Eye (tissue), 1 donor: ENCODE measurements around the gene DGKB.

ENCODE experiments used
- DNase-seq: peaks from one replicate; pipeline ENCODE4 v3.0.0-alpha.2; 2015

Gene DGKB

GRCh38 chr7:14858866-14859265 is 43.7 kb downstream of the DGKB start:
- DNase-seq: no peak

DNA sequence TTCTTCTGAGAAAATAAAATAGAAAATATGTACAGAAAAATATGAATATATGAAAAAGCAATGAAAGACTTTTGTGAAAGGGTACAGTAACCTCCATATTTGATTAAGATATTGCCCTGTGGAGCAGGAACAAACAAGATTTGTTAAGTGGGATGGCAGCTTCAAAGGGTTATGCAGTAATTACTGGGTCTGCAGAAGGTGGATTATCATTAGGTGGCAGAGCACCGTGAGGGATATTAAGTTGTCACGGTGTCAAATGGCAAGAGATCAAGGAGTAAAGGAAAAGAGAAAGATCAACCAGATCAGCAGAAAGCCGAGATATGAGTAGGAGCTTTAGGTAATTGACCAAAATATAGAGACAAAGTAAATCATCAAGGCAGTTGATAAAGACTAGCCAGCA is 44.1 kb downstream of the DGKB start:
- no peak for DNase-seq

- DNase-seq: no peak
These were observed 47.3 kb downstream of the DGKB start for GRCh38 chr7:14855033-14855794.

GRCh38 chr7:14854471-14854870 is 48.1 kb downstream of the DGKB start:
- no peak for DNase-seq

DNA sequence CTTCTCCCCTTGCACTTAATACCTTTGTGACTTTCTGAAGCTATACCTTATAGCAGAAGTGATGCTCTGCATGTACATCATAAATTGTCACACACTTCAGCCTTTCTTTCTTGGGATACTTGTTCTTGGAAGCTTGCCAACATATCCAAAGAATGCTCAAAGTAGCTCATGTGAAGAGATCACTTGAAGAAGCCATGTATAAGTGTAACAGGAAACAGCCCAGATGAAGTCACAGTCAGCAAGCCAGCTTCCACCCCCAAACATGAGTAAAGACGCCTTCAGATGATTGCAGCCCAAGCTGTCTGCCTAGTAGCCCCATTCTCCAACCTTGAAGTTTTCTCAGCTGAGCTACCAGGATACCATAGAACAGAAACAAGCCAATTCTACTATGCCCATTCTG is 50.9 kb downstream of the DGKB start:
- DNase-seq: no peak

DNA sequence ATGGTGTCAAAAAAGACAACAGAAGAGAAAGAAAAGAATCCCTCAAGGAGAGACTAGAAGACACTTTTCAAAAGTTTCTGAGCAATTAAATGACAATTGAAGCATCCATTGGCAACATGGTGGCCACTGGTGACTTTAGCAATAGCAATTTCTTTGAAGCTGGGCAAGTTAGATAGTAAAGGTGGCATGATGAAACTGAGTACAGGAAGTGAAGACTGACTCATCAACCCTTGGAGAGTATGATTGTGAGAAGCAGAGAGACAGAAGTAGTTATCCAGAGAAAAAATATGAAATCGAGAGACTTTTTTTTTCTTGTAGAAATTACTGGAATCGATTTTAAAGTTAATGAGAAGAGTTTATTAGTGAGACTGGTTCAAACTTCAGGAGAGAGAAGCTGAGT is 52.5 kb downstream of the DGKB start:
- DNase-seq: no peak

DNA sequence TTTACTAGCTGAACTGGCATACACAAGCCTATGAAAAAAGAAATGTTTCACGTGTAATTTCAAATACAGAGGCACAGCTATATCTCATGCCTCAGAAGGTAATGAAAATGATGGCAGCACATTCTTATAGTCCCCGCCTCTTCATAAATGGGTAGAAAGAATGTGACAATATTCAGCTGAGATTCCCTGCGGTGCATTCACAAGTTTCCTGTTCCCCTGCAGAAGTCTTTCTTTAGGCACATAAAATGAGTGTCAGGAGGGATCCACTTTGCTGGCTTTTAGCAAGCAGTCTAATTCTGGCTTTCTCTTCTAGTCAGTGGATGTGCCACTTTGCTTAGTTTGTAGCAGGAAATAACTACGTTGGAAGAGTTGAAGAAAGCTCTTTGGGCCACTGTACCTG is 56.1 kb downstream of the DGKB start:
- no peak for DNase-seq

DNA sequence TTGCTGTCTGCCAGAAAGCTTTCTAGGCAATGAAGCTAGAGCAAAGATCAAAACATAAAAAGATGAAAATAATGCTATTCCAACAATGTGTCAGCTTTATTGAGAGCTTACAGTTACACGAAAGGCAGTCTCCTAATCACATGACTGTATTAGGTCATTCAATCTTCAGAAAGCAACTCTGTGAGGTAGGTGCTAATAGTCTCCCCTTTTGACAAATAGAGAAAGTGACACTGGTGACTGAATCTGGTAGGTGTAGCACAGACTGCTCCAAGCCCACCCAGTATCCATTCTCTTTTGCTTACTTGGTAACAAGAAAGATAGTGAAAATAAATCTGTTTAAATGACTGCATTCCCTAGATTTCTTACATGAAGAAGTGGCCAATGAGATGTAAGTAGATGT is 58.8 kb downstream of the DGKB start:
- no peak for DNase-seq

GRCh38 chr7:14842523-14842922 is 60.0 kb downstream of the DGKB start:
- peak; percentile 2 for DNase-seq

DNA sequence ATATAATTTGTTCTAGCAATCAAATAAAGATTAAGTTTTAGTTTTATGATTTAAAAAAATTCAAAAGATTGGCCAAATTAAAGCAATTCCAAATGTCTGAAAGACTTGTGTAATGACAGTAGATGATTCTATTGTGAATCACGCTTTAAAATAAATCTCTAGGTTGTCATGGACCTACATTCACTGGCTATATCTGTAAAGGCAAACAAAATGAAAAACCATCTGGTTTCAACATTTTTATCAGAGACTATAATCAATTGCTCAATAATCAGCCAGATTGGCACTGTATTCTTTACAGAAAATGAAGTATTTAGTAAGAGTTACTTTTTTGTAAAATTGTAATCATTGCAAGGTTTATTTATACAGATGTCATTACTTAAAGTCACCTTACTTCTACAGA is 60.7 kb downstream of the DGKB start:
- DNase-seq: no peak

GRCh38 chr7:14841086-14841485 is 61.5 kb downstream of the DGKB start:
- DNase-seq: no peak

- DNase-seq: no peak
These were observed 63.2 kb downstream of the DGKB start for GRCh38 chr7:14839307-14839706.

DNA sequence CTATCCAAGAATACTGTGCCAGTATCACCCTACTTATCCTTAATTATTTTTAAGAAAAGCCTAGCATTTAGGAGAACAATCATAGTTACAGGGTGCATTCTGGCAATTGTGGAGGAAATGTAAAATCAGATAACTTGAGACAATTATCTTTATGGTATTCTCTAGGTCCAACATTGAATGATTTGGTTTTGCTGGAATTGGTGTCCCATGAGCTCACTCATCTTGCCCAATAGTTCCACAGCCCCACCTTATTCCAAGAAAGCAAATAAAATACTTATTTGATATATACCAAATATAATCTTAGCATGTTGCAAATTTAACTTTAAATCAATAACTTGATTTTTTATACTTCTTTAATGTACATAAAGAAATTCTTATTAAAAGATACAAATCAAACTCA is 65.3 kb downstream of the DGKB start:
- DNase-seq: no peak

GRCh38 chr7:14836571-14837189 is 65.9 kb downstream of the DGKB start:
- DNase-seq: peak; percentile 65

DNA sequence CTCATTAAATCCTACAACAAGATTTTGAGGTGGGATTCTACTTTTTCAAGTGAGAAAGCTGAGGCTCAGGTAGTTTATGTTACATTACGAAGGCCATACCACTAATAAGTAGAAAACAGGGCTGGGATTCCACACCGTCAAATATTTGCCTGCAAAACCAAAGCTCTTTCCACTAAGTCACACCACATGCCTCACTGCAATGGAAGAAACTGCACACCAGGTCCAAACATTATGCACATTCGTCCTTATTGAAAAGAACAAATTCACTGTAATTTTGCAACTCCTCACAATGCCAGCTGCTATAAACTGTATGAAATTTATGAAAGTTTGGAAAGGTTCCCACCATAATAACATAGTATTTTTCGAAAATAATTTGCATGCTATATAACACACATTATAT is 66.5 kb downstream of the DGKB start:
- no peak for DNase-seq

GRCh38 chr7:14835384-14835783 is 67.2 kb downstream of the DGKB start:
- no peak for DNase-seq

- DNase-seq: no peak
These were observed 67.7 kb downstream of the DGKB start for GRCh38 chr7:14834883-14835282.

- no peak for DNase-seq
These were observed 68.1 kb downstream of the DGKB start for GRCh38 chr7:14834456-14834855.

- DNase-seq: no peak
These were observed 68.8 kb downstream of the DGKB start for GRCh38 chr7:14833707-14834106.

- no peak for DNase-seq
These were observed 74.5 kb downstream of the DGKB start for GRCh38 chr7:14828053-14828452.

GRCh38 chr7:14826426-14826825 is 76.1 kb downstream of the DGKB start:
- no peak for DNase-seq

DNA sequence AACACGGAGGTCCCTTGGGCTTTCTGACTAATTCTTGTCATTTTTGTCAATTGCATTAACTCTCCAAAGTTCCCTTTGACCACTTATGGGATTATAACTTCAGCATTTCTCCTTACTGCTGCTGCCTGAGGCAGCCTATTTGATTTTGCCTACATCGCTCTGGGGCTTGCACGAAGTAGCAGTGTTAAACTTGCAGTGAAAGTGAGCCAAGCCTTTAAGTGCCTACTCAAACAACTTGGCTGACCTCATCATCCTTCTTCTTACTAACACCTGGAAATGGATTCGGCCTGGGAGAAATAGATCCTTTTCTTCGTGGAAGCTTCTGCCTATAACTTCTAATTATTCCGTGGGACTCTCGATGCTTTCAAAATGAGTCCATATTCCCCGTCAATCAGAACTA is 76.6 kb downstream of the DGKB start:
- DNase-seq: no peak

DNA sequence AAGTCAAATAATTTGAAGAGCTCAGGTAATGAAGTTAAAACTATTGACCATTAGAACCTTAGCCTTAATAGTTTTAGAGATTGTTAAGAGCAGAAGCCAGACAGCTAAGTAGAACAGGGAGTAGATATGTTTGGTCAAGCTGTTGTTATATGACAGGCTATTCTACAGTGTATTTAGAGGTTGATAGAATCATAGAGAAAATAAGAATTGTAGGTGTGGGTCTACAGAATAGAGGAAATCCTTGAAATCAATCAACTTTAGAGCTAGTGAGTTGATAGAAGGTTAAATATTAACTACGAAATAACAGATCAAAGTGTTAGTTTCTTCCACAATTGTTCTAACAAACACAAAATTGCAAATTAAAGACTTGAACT is 80.1 kb downstream of the DGKB start:
- no peak for DNase-seq

DNA sequence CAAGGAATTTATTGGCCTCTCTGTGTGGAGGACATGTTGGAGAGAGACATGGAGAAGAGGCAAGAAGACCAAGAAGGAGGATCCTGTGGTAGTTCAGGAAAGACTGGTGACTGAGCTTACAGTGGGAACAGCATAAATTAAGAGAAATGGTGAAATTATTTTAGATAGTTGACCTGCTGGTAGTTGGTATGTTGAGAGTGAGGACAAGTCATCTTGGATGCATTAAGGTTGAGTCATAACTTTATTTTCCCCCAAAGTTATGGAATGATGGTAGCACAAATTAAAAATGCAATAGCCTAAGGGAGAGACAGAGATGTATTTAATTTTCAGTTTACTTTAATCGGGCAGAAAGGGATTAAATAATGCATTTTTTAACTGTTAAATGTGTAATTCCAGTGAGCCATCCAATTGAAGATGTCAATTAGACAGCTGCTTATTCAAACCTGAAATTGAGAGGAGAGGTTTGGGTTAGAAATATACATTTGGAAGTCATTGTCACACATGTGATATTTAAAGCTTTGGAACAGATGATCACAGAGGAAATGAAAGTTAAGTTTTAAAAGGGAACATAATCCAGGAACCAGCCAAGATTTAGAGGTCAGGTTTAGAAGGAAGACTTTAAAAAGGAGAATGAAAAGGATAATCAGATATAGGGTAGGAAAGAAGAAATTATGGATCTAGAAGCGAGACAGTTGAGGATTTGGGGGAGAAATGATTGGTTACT is 80.6 kb downstream of the DGKB start:
- no peak for DNase-seq
